GM20431 (cell line): ENCODE results near the gene LBH.

Experiments used
- in situ Hi-C: fragments of 300-500 bp; cut with MseI, MboI; formaldehyde crosslinking; loops from one replicate; pipeline ENCODE4 v1.15.0; 2020; ENCODE audit warnings: low sequenced_read_pairs; ENCODE audit not compliant: unreplicated experiment

The LBH gene

GRCh38 chr2:30213326-30213725 is 18.0 kb upstream of the LBH start:
- in situ Hi-C loops, result loop anchor here (10.0 kb wide), 1 partner anchor 491 kb away; no protein-coding TSS in a partner anchor

- in situ Hi-C loops, result loop anchor here (10.0 kb wide), 1 partner anchor 491 kb away; no protein-coding TSS in a partner anchor
These were observed 17.3 kb upstream of the LBH start for GRCh38 chr2:30213907-30214463.

GRCh38 chr2:30216157-30216556 is 15.2 kb upstream of the LBH start:
- in situ Hi-C loops, result loop anchor here (10.0 kb wide), 1 partner anchor 489 kb away; no protein-coding TSS in a partner anchor

- in situ Hi-C loops, result loop anchor here (10.0 kb wide), 1 partner anchor 487 kb away; no protein-coding TSS in a partner anchor
These were observed 13.5 kb upstream of the LBH start for GRCh38 chr2:30217644-30218337.

- in situ Hi-C loops, result loop anchor here (10.0 kb wide), 1 partner anchor 486 kb away; no protein-coding TSS in a partner anchor
These were observed 13.0 kb upstream of the LBH start for GRCh38 chr2:30218338-30218713.

GRCh38 chr2:30218814-30219213 is 12.5 kb upstream of the LBH start:
- in situ Hi-C loops, result loop anchor here (10.0 kb wide), 1 partner anchor 486 kb away; no protein-coding TSS in a partner anchor

- in situ Hi-C loops, result loop anchor here (10.0 kb wide), 1 partner anchor 485 kb away; no protein-coding TSS in a partner anchor
These were observed 11.2 kb upstream of the LBH start for GRCh38 chr2:30219886-30220875.

- in situ Hi-C loops, result no loop called here
These were observed 9.8 kb upstream of the LBH start for GRCh38 chr2:30221531-30221930.

- in situ Hi-C loops, result no loop called here
These were observed 9.3 kb upstream of the LBH start for GRCh38 chr2:30222031-30222430.

- in situ Hi-C loops, result no loop called here
These were observed 8.5 kb upstream of the LBH start for GRCh38 chr2:30222636-30223360.

GRCh38 chr2:30223413-30223874 is 7.9 kb upstream of the LBH start:
- in situ Hi-C loops, result no loop called here

GRCh38 chr2:30224151-30224550 is 7.2 kb upstream of the LBH start:
- in situ Hi-C loops, result no loop called here

GRCh38 chr2:30225131-30225762 is 6.1 kb upstream of the LBH start:
- in situ Hi-C loops, result no loop called here

GRCh38 chr2:30226144-30227032 is 4.9 kb upstream of the LBH start:
- in situ Hi-C loops, result no loop called here

GRCh38 chr2:30229596-30229995 is 1.7 kb upstream of the LBH start:
- in situ Hi-C loops, result no loop called here

- in situ Hi-C loops, result no loop called here
These were observed 680 bp upstream of the LBH start for GRCh38 chr2:30230497-30231211.

GRCh38 chr2:30231996-30232800 is 864 bp downstream of the LBH start:
- in situ Hi-C loops, result no loop called here
